Measurements from ENCODE around the gene CYP2R1. TPM values are rescaled to one million over a fixed set of nuclear protein-coding genes. Genes with fewer than 3 reads are reported as not detected.

Gene CYP2R1
- total and polyA plus RNA-seq, 2 experiments from 2014 or later, result 11.8 to 16.4 TPM

GRCh38 chr11:14916403-14916802, 24.4 kb upstream of the CYP2R1 start:
- no peaks in the 10 kb centered on the region for H3K27me3 Mint-ChIP-seq (ENCODE audit: insufficient read depth, low read depth, poor library complexity)
- no peak for ATAC-seq
- H3K36me3 Mint-ChIP-seq (ENCODE audit: low read depth), result peaks cover 6% of the 10 kb centered on the region; the same call in 2 of the 3 replicates
- Histone ChIP-seq H3K27me3 (ENCODE audit: insufficient read depth) (no peaks in the 10 kb centered on the region), H3K9me2 (ENCODE audit: insufficient read depth) (no peaks in the 10 kb centered on the region), H3K4me3 (no peak overlapping the region), H2AFZ (no peak overlapping the region), H4K20me1 (replicated peaks; ENCODE audit: insufficient read depth) (no peaks in the 10 kb centered on the region), H3K4me2 (no peak overlapping the region), H3K36me3 (ENCODE audit: insufficient read depth) (no peaks in the 10 kb centered on the region), H3F3A (replicated peaks; ENCODE audit: low read depth) (no peaks in the 10 kb centered on the region), H3K79me2 (replicated peaks; ENCODE audit: insufficient read depth) (no peaks in the 10 kb centered on the region), H3K4me1 (ENCODE audit: insufficient read depth) (no peaks in the 10 kb centered on the region), H3K27ac (ENCODE audit: low read depth) (no peak overlapping the region)
- H3K27ac Mint-ChIP-seq, result no peak overlapping the region
- DNase-seq (ENCODE audit: low spot score), result no peak
- no peaks in the 10 kb centered on the region for H3K4me1 Mint-ChIP-seq
- peaks cover 4% of the 10 kb centered on the region; the same call in 1 of the 3 replicates for H3K9me3 Mint-ChIP-seq
- TF ChIP-seq ZNF114 (CRISPR knock-in tag; IDR thresholded peaks at IDR 0.05) (no peak), POLR2AphosphoS5 (IDR thresholded peaks at IDR 0.05; ENCODE audit: low read depth) (no peak), NANOG (IDR thresholded peaks at IDR 0.05; ENCODE audit: borderline replicate concordance) (no peak), JUNB (IDR thresholded peaks at IDR 0.05; ENCODE audit: unreplicated experiment) (no peak), EZH2 (IDR thresholded peaks at IDR 0.05; ENCODE audit: low read depth, unreplicated experiment) (no peak), CREB1 (CRISPR knock-in tag; IDR thresholded peaks at IDR 0.05; ENCODE audit: low read depth) (no peak), CTCF (conservative IDR thresholded peaks at IDR 0.05; ENCODE audit: low read depth in 2 of 2) (no peak), STAT1 (IDR thresholded peaks at IDR 0.05; ENCODE audit: unreplicated experiment) (no peak), REST (IDR thresholded peaks at IDR 0.05; ENCODE audit: unreplicated experiment) (no peak), ZNF331 (CRISPR knock-in tag; IDR thresholded peaks at IDR 0.05; ENCODE audit: low read depth) (no peak), EZH2phosphoT487 (IDR thresholded peaks at IDR 0.05; ENCODE audit: unreplicated experiment) (no peak), ETS1 (IDR thresholded peaks at IDR 0.05) (no peak)
- TF ChIP-seq, protein P1, sequence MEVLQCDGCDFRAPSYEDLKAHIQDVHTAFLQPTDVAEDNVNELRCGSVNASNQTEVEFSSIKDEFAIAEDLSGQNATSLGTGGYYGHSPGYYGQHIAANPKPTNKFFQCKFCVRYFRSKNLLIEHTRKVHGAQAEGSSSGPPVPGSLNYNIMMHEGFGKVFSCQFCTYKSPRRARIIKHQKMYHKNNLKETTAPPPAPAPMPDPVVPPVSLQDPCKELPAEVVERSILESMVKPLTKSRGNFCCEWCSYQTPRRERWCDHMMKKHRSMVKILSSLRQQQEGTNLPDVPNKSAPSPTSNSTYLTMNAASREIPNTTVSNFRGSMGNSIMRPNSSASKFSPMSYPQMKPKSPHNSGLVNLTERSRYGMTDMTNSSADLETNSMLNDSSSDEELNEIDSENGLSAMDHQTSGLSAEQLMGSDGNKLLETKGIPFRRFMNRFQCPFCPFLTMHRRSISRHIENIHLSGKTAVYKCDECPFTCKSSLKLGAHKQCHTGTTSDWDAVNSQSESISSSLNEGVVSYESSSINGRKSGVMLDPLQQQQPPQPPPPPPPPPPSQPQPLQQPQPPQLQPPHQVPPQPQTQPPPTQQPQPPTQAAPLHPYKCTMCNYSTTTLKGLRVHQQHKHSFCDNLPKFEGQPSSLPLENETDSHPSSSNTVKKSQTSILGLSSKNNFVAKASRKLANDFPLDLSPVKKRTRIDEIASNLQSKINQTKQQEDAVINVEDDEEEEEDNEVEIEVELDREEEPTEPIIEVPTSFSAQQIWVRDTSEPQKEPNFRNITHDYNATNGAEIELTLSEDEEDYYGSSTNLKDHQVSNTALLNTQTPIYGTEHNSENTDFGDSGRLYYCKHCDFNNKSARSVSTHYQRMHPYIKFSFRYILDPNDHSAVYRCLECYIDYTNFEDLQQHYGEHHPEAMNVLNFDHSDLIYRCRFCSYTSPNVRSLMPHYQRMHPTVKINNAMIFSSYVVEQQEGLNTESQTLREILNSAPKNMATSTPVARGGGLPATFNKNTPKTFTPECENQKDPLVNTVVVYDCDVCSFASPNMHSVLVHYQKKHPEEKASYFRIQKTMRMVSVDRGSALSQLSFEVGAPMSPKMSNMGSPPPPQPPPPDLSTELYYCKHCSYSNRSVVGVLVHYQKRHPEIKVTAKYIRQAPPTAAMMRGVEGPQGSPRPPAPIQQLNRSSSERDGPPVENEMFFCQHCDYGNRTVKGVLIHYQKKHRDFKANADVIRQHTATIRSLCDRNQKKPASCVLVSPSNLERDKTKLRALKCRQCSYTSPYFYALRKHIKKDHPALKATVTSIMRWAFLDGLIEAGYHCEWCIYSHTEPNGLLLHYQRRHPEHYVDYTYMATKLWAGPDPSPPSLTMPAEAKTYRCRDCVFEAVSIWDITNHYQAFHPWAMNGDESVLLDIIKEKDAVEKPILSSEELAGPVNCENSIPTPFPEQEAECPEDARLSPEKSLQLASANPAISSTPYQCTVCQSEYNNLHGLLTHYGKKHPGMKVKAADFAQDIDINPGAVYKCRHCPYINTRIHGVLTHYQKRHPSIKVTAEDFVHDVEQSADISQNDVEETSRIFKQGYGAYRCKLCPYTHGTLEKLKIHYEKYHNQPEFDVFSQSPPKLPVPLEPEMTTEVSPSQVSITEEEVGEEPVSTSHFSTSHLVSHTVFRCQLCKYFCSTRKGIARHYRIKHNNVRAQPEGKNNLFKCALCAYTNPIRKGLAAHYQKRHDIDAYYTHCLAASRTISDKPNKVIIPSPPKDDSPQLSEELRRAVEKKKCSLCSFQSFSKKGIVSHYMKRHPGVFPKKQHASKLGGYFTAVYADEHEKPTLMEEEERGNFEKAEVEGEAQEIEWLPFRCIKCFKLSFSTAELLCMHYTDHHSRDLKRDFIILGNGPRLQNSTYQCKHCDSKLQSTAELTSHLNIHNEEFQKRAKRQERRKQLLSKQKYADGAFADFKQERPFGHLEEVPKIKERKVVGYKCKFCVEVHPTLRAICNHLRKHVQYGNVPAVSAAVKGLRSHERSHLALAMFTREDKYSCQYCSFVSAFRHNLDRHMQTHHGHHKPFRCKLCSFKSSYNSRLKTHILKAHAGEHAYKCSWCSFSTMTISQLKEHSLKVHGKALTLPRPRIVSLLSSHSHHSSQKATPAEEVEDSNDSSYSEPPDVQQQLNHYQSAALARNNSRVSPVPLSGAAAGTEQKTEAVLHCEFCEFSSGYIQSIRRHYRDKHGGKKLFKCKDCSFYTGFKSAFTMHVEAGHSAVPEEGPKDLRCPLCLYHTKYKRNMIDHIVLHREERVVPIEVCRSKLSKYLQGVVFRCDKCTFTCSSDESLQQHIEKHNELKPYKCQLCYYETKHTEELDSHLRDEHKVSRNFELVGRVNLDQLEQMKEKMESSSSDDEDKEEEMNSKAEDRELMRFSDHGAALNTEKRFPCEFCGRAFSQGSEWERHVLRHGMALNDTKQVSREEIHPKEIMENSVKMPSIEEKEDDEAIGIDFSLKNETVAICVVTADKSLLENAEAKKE (CRISPR knock-in tag; IDR thresholded peaks at IDR 0.05), result no peak
- H3K4me3 Mint-ChIP-seq, result no peak overlapping the region
